Suprapubic skin (tissue), 4 donors: ENCODE data around the gene KRTAP12-2.

Experiments used
- CTCF ChIP-seq, 2 donors: fragments of 200-600 bp in 1 of 2; fragments of 450-650 bp in 1 of 2; sonication (generic) in 1 of 2; IDR thresholded peaks; one replicate each; pipeline ENCODE4 v1.5.1; 2016 to 2019; ENCODE audit warnings: antibody characterized with exemption in 2 of 2, mild to moderate bottlenecking in 1 of 2, moderate library complexity in 1 of 2
- EP300 ChIP-seq: sonication (generic); formaldehyde crosslinking; IDR thresholded peaks from one replicate; pipeline ENCODE4 v1.6.1; 2017; ENCODE audit warnings: antibody characterized with exemption
- POLR2A ChIP-seq, 2 donors: fragments of 450-650 bp; IDR thresholded peaks; one replicate each; pipeline ENCODE4 v1.6.1; 2017; ENCODE audit warnings: antibody characterized with exemption in 2 of 2, mild to moderate bottlenecking in 2 of 2, moderate library complexity in 2 of 2
- POLR2AphosphoS5 ChIP-seq, 3 donors: sonication (generic); formaldehyde crosslinking; IDR thresholded peaks; one replicate each; pipeline ENCODE4 v1.6.1; 2017; ENCODE audit warnings: antibody characterized with exemption in 3 of 3

GRCh38 chr21:44618504-44618903 is 48.2 kb downstream of the KRTAP12-2 start:
- no peak for TF ChIP-seq CTCF (IDR thresholded peaks at IDR 0.05)
- TF ChIP-seq POLR2A (IDR thresholded peaks at IDR 0.05), result no peak
- no peak for TF ChIP-seq EP300
- no peak for TF ChIP-seq POLR2AphosphoS5 (IDR thresholded peaks at IDR 0.05)
